GM21360 (cell line): ENCODE results near the gene ANKRD33B.
"Not testable (repeated sequence)": the region's sequence is repeated elsewhere in the genome, so short reads cannot be mapped to it uniquely, and the experiment has no call there.

Experiments used
- ATAC-seq: cut with Tn5 transposase; IDR thresholded peaks from one replicate; pipeline ENCODE4 v1.9.1; 2021; ENCODE audit warnings: mild to moderate bottlenecking, moderate library complexity; ENCODE audit not compliant: unreplicated experiment

The ANKRD33B gene

GRCh38 chr5:10563945-10564837, at the start of gene ANKRD33B:
Gene ANKRD33B (plus strand): TSS chr5:10564070. CDS start chr5:10564468, 398 bp downstream.
- ATAC-seq = peak; percentile 46

DNA sequence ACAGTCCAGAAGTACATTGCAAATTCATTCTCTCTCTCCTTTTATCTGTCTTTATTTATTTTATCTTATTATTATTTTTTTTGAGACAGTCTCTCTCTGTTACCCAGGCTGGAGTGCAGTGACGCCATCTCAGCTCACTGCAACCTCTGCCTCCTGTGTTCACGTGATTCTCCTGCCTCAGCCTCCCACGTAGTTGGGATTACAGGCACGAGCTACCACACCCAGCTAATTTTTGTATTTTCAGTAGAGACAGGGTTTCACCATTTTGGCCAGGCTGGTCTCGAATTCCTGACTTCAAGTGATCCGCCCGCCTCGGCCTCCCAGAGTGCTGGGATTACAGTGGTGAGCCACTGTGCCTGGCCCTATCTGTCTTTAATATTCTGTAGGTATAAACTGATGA, 49.3 kb upstream of the ANKRD33B start:
- not testable (repeated sequence) for ATAC-seq

GRCh38 chr5:10515492-10515891, 48.4 kb upstream of the ANKRD33B start:
- no peak for ATAC-seq

DNA sequence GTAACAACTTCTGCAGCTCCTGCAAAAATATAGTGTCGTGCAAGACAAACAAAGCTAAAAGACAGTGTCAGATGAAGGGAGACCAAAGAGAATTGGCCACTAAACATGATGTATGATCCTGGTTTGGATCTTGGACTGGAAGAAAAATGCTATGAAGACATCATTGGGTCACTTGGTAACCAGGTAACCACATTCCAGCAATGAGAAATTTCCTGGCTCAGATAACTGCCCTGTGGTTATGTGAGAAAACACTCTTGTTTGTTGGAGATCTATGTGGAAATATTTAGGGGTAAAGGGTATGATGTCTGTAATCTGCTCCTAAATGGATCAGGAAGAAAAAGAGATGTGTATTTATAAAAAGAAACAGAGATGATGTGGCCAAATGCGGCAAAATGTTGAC, 45.5 kb upstream of the ANKRD33B start:
- ATAC-seq = no peak

GRCh38 chr5:10519729-10520128, 44.1 kb upstream of the ANKRD33B start:
- no peak for ATAC-seq

DNA sequence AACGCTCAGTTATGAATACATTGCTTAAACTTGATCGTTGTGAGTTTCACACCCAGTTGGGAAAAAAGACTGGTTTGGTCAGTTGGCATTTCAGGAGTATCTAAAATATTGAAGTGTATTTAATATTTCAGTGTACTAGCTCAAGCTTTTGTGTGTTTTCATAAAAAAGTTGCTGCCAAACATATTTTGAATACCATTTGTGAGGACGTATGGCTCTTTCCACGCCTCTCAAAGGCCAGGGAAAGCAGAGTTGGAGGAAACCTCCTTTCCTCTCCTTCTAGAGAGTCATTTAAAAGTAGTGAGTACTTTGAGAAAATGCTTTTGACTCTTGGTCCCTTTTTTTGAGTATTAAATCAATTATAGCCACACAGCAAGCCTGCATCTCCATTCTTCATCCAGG, 43.2 kb upstream of the ANKRD33B start:
- no peak for ATAC-seq

DNA sequence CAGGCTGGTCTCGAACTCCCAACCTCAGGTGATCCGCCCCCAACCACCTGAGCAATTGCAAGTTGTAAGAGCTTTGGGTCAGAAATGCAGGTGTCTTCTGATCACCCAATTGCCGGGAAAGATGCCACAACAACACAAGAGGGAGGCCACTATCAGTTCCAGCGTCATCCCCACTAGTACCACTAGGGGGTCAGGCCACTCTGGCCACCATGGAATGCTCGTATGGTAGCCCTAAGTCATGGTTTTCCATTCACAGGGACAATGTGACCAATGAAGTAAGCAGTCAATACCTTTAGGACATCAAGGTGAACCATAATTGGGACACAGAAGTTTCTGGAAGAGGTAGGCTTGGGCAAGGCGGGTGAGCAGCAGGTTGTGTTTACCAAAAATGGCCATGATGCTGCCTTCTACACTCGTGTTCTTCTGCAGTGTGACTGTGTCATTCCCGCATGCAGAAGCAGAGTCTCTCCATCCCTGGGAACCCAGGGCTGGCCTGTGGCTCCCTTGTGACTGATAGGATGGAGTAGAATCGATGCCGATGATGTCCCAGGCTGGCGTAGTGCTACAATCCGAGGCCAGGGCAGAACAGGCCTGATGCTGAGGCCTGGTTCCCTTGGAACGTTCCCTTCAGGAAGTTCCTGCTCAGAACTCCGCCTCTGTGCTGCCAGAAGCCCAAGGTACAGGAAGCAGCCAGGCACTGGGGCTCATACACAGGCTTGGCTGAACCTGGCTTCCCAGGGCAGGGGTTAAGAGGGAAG, 42.2 kb upstream of the ANKRD33B start:
- no peak for ATAC-seq

GRCh38 chr5:10522224-10522611, 41.7 kb upstream of the ANKRD33B start:
- ATAC-seq = no peak

DNA sequence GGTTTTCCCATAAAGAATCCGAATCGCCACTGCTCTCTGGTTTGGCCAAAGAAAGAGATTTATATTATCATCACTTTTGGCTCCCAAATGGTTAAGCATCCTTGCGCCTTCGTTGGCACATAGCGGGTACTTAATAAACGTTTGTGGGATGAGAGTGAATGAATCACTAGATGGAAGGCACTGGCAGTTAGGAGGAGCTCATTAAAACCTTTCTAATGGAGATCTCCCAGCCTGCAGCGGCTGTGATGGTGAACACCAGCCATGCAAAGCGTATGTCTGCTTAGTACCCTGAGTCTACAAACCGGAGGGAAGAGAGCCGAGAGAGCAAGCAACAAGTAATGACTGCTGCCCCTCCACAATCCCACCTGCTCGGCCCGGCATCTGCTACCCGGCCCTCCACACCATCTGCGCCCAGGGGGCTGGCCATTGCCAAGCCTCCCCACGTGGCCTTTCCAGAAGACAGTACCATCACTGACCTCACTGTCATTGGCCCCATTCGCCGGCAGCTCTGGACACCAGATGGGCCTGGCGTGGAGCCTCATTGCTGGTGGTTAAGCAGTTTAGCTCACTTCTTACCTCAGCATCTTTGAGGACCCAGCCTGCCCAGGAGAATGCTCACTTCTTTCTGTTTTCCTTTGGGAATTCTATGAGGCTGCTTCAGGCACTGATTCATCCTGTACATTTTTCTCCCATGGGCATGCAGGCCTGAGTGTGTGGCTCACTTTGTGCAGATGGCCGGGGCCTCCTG, 39.3 kb upstream of the ANKRD33B start:
- no peak for ATAC-seq

DNA sequence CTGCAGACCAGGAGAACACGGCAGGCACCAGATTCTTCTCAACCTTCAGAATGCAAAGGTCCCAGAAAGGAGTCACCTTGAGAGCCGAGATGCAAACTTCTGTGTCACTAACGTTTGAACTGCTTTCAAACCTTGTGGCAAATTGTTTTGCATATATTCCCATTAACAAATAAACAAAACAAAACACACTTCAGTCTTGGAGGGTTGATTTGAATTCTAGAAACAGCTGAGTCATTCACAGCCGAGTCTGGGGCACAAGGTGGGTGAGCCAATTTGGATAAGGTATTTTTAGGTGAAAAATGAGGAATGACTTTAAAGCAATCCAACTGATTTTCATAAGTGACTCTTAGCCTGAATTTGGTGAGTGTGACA, 38.8 kb upstream of the ANKRD33B start:
- no peak for ATAC-seq

GRCh38 chr5:10527281-10527950, 36.5 kb upstream of the ANKRD33B start:
- ATAC-seq = no peak

- ATAC-seq = no peak
Observed at GRCh38 chr5:10528056-10528816, 35.6 kb upstream of the ANKRD33B start.

DNA sequence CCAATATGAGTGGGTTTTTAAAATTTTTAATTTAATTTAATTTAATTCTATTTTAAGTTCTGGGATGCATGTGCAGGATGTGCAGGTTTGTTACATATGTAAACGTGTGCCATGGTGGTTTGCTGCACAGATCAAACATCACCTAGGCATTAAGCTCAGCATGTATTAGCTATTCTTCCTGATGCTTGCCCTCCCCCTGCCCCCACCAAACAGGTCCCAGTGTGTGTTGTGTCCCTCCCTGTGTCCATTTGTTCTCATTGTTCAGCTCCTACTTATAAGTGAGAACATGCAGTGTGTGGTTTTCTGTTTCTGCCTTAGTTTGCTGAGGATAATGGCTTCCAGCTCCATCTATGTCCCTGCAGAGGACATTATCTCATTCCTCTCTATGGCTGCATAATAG, 35.0 kb upstream of the ANKRD33B start:
- no peak for ATAC-seq

GRCh38 chr5:10530601-10531320, 33.1 kb upstream of the ANKRD33B start:
- ATAC-seq = no peak

- no peak for ATAC-seq
Observed at GRCh38 chr5:10532421-10532820, 31.4 kb upstream of the ANKRD33B start.

- ATAC-seq = no peak
Observed at GRCh38 chr5:10533226-10533625, 30.6 kb upstream of the ANKRD33B start.

DNA sequence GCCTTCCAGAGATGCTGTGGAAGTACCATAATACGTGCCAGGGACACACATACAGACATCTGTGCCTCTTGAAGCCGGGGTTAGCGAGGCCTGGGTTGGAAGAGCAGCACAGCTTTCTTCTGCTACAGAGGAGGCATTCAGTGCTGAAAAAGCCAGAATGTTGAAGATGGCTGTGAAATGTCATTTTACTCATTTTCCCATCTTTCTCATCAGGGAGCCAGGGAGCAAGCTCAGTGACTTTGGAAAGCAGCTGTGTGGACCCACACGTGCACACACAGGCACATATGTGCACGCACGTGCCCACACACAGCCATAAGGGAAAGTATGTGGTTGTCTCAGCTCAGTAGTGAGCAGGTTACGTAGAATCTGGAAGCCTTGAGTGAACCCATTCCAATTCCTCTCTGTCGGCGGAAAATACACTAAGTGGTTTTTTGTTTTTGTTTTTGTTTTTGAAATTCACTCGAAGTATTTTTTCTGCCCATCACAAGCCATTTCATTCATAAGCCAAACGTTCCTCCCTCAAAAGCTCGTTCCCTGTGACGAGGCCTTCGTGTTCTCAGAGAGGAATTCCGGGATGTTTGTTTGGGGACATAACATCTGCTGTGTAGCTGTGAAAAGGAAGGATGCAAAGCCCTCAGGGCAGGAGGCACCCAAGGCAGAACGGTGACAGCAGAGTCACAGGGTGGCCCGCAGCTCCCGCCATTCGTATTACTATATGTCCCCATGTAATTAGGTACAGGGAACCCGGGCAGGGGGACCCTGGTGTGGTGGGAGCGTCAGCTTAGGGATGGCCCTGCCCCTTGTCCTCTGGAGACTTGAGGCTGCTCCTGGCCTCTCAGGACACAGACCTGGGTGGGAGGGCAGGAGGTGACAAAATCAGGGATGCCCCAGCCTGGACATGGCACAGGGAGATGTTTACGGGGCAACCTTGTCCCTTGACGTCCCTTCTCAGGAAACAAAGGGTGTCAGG, 29.0 kb upstream of the ANKRD33B start:
- no peak for ATAC-seq

DNA sequence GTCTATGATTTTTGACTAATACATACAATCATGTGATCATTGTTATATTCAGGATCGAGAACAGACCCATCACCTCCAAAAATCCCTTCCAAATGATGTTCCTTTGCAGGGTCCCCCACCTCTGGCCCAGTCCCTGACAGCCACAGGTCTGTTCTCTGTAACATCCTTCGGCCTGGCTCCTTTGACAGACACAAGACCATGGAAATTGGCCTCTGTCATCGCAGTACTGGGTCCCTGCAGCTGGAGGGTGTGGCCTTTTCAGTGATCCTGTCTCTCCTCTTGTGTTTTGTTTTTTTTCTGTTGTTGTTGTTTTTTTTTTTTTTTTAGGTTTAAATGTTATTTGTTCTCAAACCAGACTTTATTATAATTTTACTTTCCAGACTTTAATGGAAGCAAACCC, 27.4 kb upstream of the ANKRD33B start:
- ATAC-seq = no peak
